ENCODE measurements around the gene TK1. TPM values are rescaled to one million over a fixed set of nuclear protein-coding genes. Genes with fewer than 3 reads are reported as not detected.

TK1 gene
- polyA plus RNA-seq, 4 donors = 6.9 to 60.6 (median 14.4) TPM

Other genes with a start within 250 kb of the TK1 start
- gene TNRC6C, start 228.3 kb downstream of the TK1 start, polyA plus RNA-seq = 1 to 10 TPM in 3 of 4 donors, under 1 TPM in 1; 0.89 to 5.1 (median 2.3) TPM
- 10 to 100 TPM; 29.7 to 69.6 (median 50.5) TPM for gene TMC6, start 58.3 kb downstream of the TK1 start, polyA plus RNA-seq
- 1 to 10 TPM; 1.3 to 7.8 (median 4.9) TPM for gene TMC8, start 56.3 kb downstream of the TK1 start, polyA plus RNA-seq
- 100 to 1,000 TPM in 1 of 4 donors, under 1 TPM in 1, not detected in 2; 0.19 to 228 TPM for gene C17orf99, start 40.7 kb downstream of the TK1 start, polyA plus RNA-seq
- 100 to 1,000 TPM in 2 of 4 donors, 10 to 100 TPM in 2; 46.5 to 187 (median 120) TPM for gene SYNGR2, start 18.5 kb downstream of the TK1 start, polyA plus RNA-seq
- gene AFMID, start 310 bp upstream of the TK1 start, polyA plus RNA-seq = 10 to 100 TPM; 24.0 to 61.7 (median 38.7) TPM
- gene BIRC5, start 27.2 kb upstream of the TK1 start, polyA plus RNA-seq = 10 to 100 TPM in 2 of 4 donors, 1 to 10 TPM in 2; 2.2 to 40.6 (median 8.5) TPM
- gene TMEM235, start 44.6 kb upstream of the TK1 start, polyA plus RNA-seq = not detected
- gene SOCS3, start 173.0 kb upstream of the TK1 start, polyA plus RNA-seq = 10 to 100 TPM in 2 of 4 donors, 1 to 10 TPM in 2; 3.4 to 67.3 (median 17.2) TPM
- gene PGS1, start 191.6 kb upstream of the TK1 start, polyA plus RNA-seq = 10 to 100 TPM; 14.9 to 34.9 (median 20.5) TPM